ENCODE data around the gene IFNGR1. TPM values are rescaled to one million over a fixed set of nuclear protein-coding genes. Genes with fewer than 3 reads are reported as not detected.

Gene IFNGR1
- total and polyA plus RNA-seq, 2 experiments from 2014 or later, result 83.6 to 127 TPM

DNA sequence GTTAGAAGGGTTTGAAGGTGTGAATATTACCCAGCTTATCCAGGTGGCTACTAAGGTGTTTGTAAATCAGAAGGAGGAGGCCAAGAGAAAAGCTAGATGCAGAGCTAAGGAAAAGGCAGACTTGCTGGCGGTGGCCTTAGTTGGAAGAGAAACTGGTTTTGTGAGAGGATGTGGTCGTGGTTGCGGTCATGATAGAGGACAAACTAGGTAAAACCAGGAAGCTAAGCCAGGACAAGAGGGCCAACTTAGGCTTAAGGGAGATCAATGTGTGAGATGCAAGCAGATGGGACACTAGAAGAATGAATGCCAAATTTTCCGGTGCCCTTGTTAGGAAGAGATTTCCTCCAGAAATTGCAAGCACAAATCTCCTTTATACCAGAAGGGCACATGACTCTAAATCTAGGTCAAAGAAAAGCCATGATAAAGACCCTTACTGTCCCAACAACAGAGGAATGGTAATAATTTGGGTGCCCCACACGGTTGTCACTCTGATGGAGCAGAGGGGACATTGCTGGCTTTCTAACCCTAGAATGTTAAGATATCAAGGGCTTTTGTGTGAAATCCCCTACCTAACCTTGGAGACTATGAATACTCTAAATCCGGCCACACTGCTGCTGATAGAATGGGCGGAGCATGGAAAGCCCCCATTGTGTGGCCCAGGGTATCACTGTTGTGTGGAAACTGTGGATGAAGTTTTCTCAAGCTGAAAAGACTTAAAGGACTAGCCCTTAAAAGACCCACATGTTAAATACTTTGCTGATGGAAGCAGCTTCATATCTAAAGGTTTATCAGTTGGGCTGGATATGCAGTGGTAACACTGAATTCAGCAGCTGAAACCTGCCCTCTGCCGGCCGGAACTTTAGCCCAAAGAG, 53.6 kb downstream of the IFNGR1 start:
- no peaks in the 10 kb centered on the region for H3K4me1 ChIP-seq (ENCODE audit: insufficient read depth)
- no peaks in the 10 kb centered on the region for H3K9me2 ChIP-seq (replicated peaks; ENCODE audit: insufficient read depth)
- no peak overlapping the region for H2AFZ ChIP-seq
- H3K27ac ChIP-seq, result no peak overlapping the region
- no peaks in the 10 kb centered on the region for H3K9me3 ChIP-seq (ENCODE audit: low read depth)
- TF ChIP-seq CTCF (IDR thresholded peaks at IDR 0.05; ENCODE audit: poor library complexity) (no peak), EZH2phosphoT487 (IDR thresholded peaks at IDR 0.05; ENCODE audit: low read depth, severe bottlenecking, unreplicated experiment) (no peak), EZH2 (IDR thresholded peaks at IDR 0.05; ENCODE audit: borderline replicate concordance) (no peak)
- WGBS (ENCODE audit: low lambda C conversion rate, missing lambda C conversion rate), result 92% methylated on average over 9 of the region's 9 CpGs
- H3K4me3 ChIP-seq, result no peak overlapping the region
- no peaks in the 10 kb centered on the region for H4K20me1 ChIP-seq (ENCODE audit: insufficient read depth, poor library complexity, severe bottlenecking)
- no peaks in the 10 kb centered on the region for H3K36me3 ChIP-seq (replicated peaks; ENCODE audit: insufficient read depth, low read depth)
- H3K27me3 ChIP-seq, result no peaks in the 10 kb centered on the region
- no peaks in the 10 kb centered on the region for H3K79me2 ChIP-seq
- no peak overlapping the region for H3K4me2 ChIP-seq
- DNase-seq (ENCODE audit: low spot score), result no peak

GRCh38 chr6:137163732-137164318, 55.4 kb downstream of the IFNGR1 start:
- H3K27me3 ChIP-seq, result no peaks in the 10 kb centered on the region
- no peaks in the 10 kb centered on the region for H3K4me1 ChIP-seq (ENCODE audit: insufficient read depth)
- no peak overlapping the region for H2AFZ ChIP-seq
- no peak overlapping the region for H3K4me3 ChIP-seq
- TF ChIP-seq EZH2 (IDR thresholded peaks at IDR 0.05; ENCODE audit: borderline replicate concordance) (no peak), EZH2phosphoT487 (IDR thresholded peaks at IDR 0.05; ENCODE audit: low read depth, severe bottlenecking, unreplicated experiment) (no peak), CTCF (IDR thresholded peaks at IDR 0.05; ENCODE audit: poor library complexity) (no peak)
- 90% methylated on average over 12 of the region's 12 CpGs for WGBS (ENCODE audit: low lambda C conversion rate, missing lambda C conversion rate)
- H3K79me2 ChIP-seq, result no peaks in the 10 kb centered on the region
- H3K36me3 ChIP-seq (replicated peaks; ENCODE audit: insufficient read depth, low read depth), result no peaks in the 10 kb centered on the region
- H3K4me2 ChIP-seq, result no peak overlapping the region
- DNase-seq (ENCODE audit: low spot score), result no peak
- no peaks in the 10 kb centered on the region for H3K9me2 ChIP-seq (replicated peaks; ENCODE audit: insufficient read depth)
- H3K27ac ChIP-seq, result no peak overlapping the region
- H3K9me3 ChIP-seq (ENCODE audit: low read depth), result no peaks in the 10 kb centered on the region
- H4K20me1 ChIP-seq (ENCODE audit: insufficient read depth, poor library complexity, severe bottlenecking), result no peaks in the 10 kb centered on the region

GRCh38 chr6:137162692-137163306, 56.4 kb downstream of the IFNGR1 start:
- 78% methylated on average over 3 of the region's 3 CpGs for WGBS (ENCODE audit: low lambda C conversion rate, missing lambda C conversion rate)
- H3K27me3 ChIP-seq, result no peaks in the 10 kb centered on the region

More at GRCh38 chr6:137162692-137163306, 56.4 kb downstream of the IFNGR1 start:
- Histone ChIP-seq H3K36me3 (replicated peaks; ENCODE audit: insufficient read depth, low read depth) (no peaks in the 10 kb centered on the region), H3K79me2 (no peaks in the 10 kb centered on the region), H4K20me1 (ENCODE audit: insufficient read depth, poor library complexity, severe bottlenecking) (no peaks in the 10 kb centered on the region), H3K9me3 (ENCODE audit: low read depth) (no peaks in the 10 kb centered on the region), H3K27ac (no peak overlapping the region), H3K4me3 (no peak overlapping the region), H3K9me2 (replicated peaks; ENCODE audit: insufficient read depth) (no peaks in the 10 kb centered on the region), H3K4me2 (no peak overlapping the region), H3K4me1 (ENCODE audit: insufficient read depth) (no peaks in the 10 kb centered on the region), H2AFZ (no peak overlapping the region)
- no peak for DNase-seq (ENCODE audit: low spot score)
- TF ChIP-seq CTCF (IDR thresholded peaks at IDR 0.05; ENCODE audit: poor library complexity) (no peak), EZH2 (IDR thresholded peaks at IDR 0.05; ENCODE audit: borderline replicate concordance) (no peak), EZH2phosphoT487 (IDR thresholded peaks at IDR 0.05; ENCODE audit: low read depth, severe bottlenecking, unreplicated experiment) (no peak)
